A549 (cell line): ENCODE measurements around the gene CCDC106. TPM values are rescaled to one million over a fixed set of nuclear protein-coding genes. Genes with fewer than 3 reads are reported as not detected.

Source experiments
- ATAC-seq, 2 experiments: fragments of 200-7000 bp in 1 of 2; fragments of >200 bp in 1 of 2; cut with Nextera tagmentation in 1 of 2; cut with Tn5 transposase in 1 of 2; 3 replicates each; pipeline versions ENCODE4 v1.8.0 to v1.9.1; 2018 to 2020; ENCODE audit warnings: mild to moderate bottlenecking in 1 of 2, moderate library complexity in 1 of 2
- CTCF ChIA-PET: fragments of 300-600 bp; sonication (Branson Sonifier 250); formaldehyde crosslinking; extraction: SDS; loops from one replicate; lab custom pipeline; 2021; ENCODE audit warnings: antibody characterized with exemption, inconsistent platforms; lab: Yijun Ruan, JAX
- POLR2A ChIA-PET: fragments of 350-600 bp; formaldehyde crosslinking; extraction: SDS; loops from one replicate; lab custom pipeline; 2021; ENCODE audit warnings: antibody characterized with exemption, inconsistent platforms; lab: Yijun Ruan, JAX
- DNase-seq, 2 experiments: peaks; one replicate each; pipeline versions ENCODE4 v3.0.0 to v3.0.0-alpha.2; 2011 to 2016; ENCODE audit warnings: low read depth in 1 of 2, low spot score in 1 of 2
- FAIRE-seq: peaks from 2 replicates; lab custom pipeline; 2011; peaks lifted over from hg19 to GRCh38; lab: Jason Lieb, UNC
- H3K27ac ChIP-seq, 2 experiments: fragments of >200 bp; sonication (Bioruptor Twin); formaldehyde crosslinking; 3 replicates each; pipeline ENCODE4 v1.5.1; 2016 to 2017
- H3K4me1 ChIP-seq: fragments of >200 bp; sonication (Bioruptor Twin); formaldehyde crosslinking; 3 replicates; pipeline ENCODE4 v1.6.1; 2016
- H3K4me2 ChIP-seq: fragments of >200 bp; sonication (Bioruptor Twin); formaldehyde crosslinking; 3 replicates; pipeline ENCODE4 v1.6.1; 2016
- H3K4me3 ChIP-seq: fragments of >200 bp; sonication (Bioruptor Twin); formaldehyde crosslinking; 3 replicates; pipeline ENCODE4 v1.5.1; 2016
- H3K9me3 ChIP-seq: fragments of >200 bp; sonication (Bioruptor Twin); formaldehyde crosslinking; 3 replicates; pipeline ENCODE4 v1.6.1; 2016
- CEBPB ChIP-seq, 2 experiments: fragments of >200 bp in 1 of 2; sonication (Bioruptor Twin) in 1 of 2; formaldehyde crosslinking in 1 of 2; IDR thresholded peaks; 2 replicates each; pipeline ENCODE4 v1.6.1; 2012 to 2016
- EHF ChIP-seq: fragments of 250-450 bp; sonication (Bioruptor Pico); IDR thresholded peaks from 2 replicates; pipeline ENCODE4 v1.5.0; 2020; ENCODE audit warnings: mild to moderate bottlenecking
- ELK1 ChIP-seq: fragments of 150-350 bp; IDR thresholded peaks from 2 replicates; pipeline ENCODE4 v1.6.1; 2014; ENCODE audit warnings: low read depth, mild to moderate bottlenecking, low read length
- EP300 ChIP-seq, 2 experiments: fragments of >200 bp; sonication (Bioruptor Twin); formaldehyde crosslinking; IDR thresholded peaks; 2 replicates in 1 of 2; 3 replicates in 1 of 2; pipeline ENCODE4 v1.6.1; 2016 to 2017
- FOSB ChIP-seq: fragments of 250-450 bp; sonication (Bioruptor Pico); IDR thresholded peaks from 2 replicates; pipeline ENCODE4 v1.5.0; 2020; ENCODE audit warnings: mild to moderate bottlenecking, moderate library complexity
- HDAC2 ChIP-seq: fragments of 200-600 bp; sonication (generic); IDR thresholded peaks from 2 replicates; pipeline ENCODE4 v1.6.1; 2016
- HMGXB4 ChIP-seq: fragments of 250-450 bp; sonication (Bioruptor Pico); IDR thresholded peaks from 2 replicates; pipeline ENCODE4 v1.5.0; 2021; ENCODE audit warnings: mild to moderate bottlenecking, moderate library complexity, borderline replicate concordance
- JUN ChIP-seq, 2 experiments: fragments of >200 bp; sonication (Bioruptor Twin); formaldehyde crosslinking; IDR thresholded peaks; 2 replicates in 1 of 2; 3 replicates in 1 of 2; pipeline ENCODE4 v1.6.1; 2016 to 2017
- KDM1A ChIP-seq: fragments of 200-600 bp; sonication (generic); IDR thresholded peaks from 2 replicates; pipeline ENCODE4 v1.6.1; 2016; ENCODE audit warnings: low read depth, mild to moderate bottlenecking
- MYC ChIP-seq: IDR thresholded peaks from 2 replicates; pipeline ENCODE4 v1.6.1; 2012; ENCODE audit warnings: mild to moderate bottlenecking, inconsistent platforms, low read length, improper control_type of control experiment, borderline replicate concordance
- NPAS2 ChIP-seq: fragments of 250-450 bp; sonication (Bioruptor Pico); IDR thresholded peaks from 2 replicates; pipeline ENCODE4 v1.8.0; 2022; ENCODE audit warnings: mild to moderate bottlenecking, moderate library complexity, borderline replicate concordance
- PHF8 ChIP-seq: fragments of 200-600 bp; sonication (generic); IDR thresholded peaks from 2 replicates; pipeline ENCODE4 v1.6.1; 2016; ENCODE audit warnings: low read depth, mild to moderate bottlenecking, antibody characterized with exemption, moderate library complexity, borderline replicate concordance
- POLR2A ChIP-seq: IDR thresholded peaks from 2 replicates; pipeline ENCODE4 v1.6.1; 2012; ENCODE audit warnings: mild to moderate bottlenecking, low read length
- RARB ChIP-seq: fragments of 250-450 bp; sonication (Bioruptor Pico); IDR thresholded peaks from 2 replicates; pipeline ENCODE4 v1.8.0; 2021; ENCODE audit warnings: mild to moderate bottlenecking, moderate library complexity
- RFX5 ChIP-seq: fragments of 450-650 bp; IDR thresholded peaks from 2 replicates; pipeline ENCODE4 v1.7.1; 2014; ENCODE audit warnings: antibody characterized with exemption, mild to moderate bottlenecking, moderate library complexity
- WGBS: methylation state at CpG from one replicate; pipeline ENCODE4 v1.1.6; 2017; ENCODE audit errors: missing lambda C conversion rate; 5-methylcytosine and 5-hydroxymethylcytosine counted together
- polyA plus RNA-seq, 4 experiments: library from polyadenylated mRNA; depleted of rRNA in 3 of 4; stranded (reverse); fragments of >200 nt; fragmentation: RNase III in 1 of 4; extraction: RNeasy Plus Mini Kit Qiagen cat#74134 plus additional on column Dnase treatment in 1 of 4; gene quantifications; 2 replicates in 3 of 4; 3 replicates in 1 of 4; pipeline ENCODE4 v1.2.3, GENCODE V29; 2011 to 2017
- TF ChIP-seq, protein P1 (sequence below): fragments of >200 bp; sonication (Bioruptor Twin); formaldehyde crosslinking; IDR thresholded peaks from 2 replicates; pipeline ENCODE4 v1.6.1; 2016
- TF ChIP-seq, protein P2 (sequence below): IDR thresholded peaks from 2 replicates; pipeline ENCODE4 v1.6.1; 2012
- TF ChIP-seq, protein P3 (sequence below): IDR thresholded peaks from 2 replicates; pipeline ENCODE4 v1.6.1; 2012

The CCDC106 gene
- polyA plus RNA-seq, 2 of the 4 experiments (the other 2 are of a cell fraction) = 5.2 to 17.6 TPM

GRCh38 chr19:55599842-55600661 lies 48.0 kb upstream of the CCDC106 start, which contains the start of gene ZNF524 (continued):
- TF ChIP-seq, protein P1, sequence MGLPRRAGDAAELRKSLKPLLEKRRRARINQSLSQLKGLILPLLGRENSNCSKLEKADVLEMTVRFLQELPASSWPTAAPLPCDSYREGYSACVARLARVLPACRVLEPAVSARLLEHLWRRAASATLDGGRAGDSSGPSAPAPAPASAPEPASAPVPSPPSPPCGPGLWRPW = no peak
- TF ChIP-seq, protein P2, sequence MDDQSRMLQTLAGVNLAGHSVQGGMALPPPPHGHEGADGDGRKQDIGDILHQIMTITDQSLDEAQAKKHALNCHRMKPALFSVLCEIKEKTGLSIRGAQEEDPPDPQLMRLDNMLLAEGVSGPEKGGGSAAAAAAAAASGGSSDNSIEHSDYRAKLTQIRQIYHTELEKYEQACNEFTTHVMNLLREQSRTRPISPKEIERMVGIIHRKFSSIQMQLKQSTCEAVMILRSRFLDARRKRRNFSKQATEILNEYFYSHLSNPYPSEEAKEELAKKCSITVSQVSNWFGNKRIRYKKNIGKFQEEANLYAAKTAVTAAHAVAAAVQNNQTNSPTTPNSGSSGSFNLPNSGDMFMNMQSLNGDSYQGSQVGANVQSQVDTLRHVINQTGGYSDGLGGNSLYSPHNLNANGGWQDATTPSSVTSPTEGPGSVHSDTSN = no peak; the same call in 1 of the 2 replicates
- no peak for TF ChIP-seq FOSB (CRISPR knock-in tag)
- no peak for TF ChIP-seq HMGXB4 (CRISPR knock-in tag)
- peak; percentile 78; the same call in 1 of the 2 replicates for TF ChIP-seq RARB (CRISPR knock-in tag)
- TF ChIP-seq, protein P3, sequence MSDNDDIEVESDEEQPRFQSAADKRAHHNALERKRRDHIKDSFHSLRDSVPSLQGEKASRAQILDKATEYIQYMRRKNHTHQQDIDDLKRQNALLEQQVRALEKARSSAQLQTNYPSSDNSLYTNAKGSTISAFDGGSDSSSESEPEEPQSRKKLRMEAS = peak; percentile 72
- TF ChIP-seq JUN (IDR thresholded peaks at IDR 0.05) = peak in 1 of 2 experiments; percentile 65; a peak in 4 of 5 replicates
- no peak for TF ChIP-seq MYC
- TF ChIP-seq PHF8 = no peak; the same call in 1 of the 2 replicates
- peak; percentile 69; the same call in 1 of the 2 replicates for TF ChIP-seq RFX5
- 0 out of 2 replicates have a peak, but pooled peaks have one; percentile 9 for TF ChIP-seq EHF (CRISPR knock-in tag)

DNA sequence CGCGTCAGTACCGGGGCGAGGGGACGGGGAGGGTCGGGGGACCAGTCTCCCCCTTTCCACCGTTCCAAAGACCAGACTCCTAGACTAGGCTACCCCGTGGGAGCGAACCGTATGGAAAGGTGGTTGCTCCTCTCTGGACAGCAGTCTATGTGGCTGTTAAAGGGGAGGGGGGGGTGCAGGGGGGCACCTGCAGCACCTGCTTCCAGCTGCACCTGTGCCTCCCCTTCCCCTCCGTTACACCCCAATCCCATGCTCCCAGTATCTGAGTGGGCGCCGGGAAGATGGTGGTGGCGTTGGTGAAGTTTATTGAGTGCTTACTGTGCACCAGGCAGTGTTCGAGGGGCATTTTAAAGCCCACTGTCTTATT lies 47.4 kb upstream of the CCDC106 start:
- CTCF ChIA-PET = interaction anchor here (1.5 to 16.7 kb wide), 3 partner anchors 17 to 90 kb away, joined by 3 to 348 read pairs (median 8); no protein-coding TSS in a partner anchor
- peak overlapping the region; percentile 81 for H3K4me2 ChIP-seq
- POLR2A ChIA-PET = interaction anchor here (0.6 to 2.7 kb wide), 7 partner anchors 13 to 537 kb away, joined by 3 to 44 read pairs (median 13); partner anchors contain the start of gene ZNF628
- 19% methylated on average over 5 of the region's 15 CpGs for WGBS
- peaks cover 20% of the 10 kb centered on the region for H3K4me1 ChIP-seq
- no peaks in the 10 kb centered on the region for H3K9me3 ChIP-seq
- H3K27ac ChIP-seq = peak overlapping the region; percentile 95 to 96
- DNase-seq (peak in 1 of 2 experiments; percentile 57), FAIRE-seq (no peak), ATAC-seq (no peak; a peak in 1 of 6 replicates)
- peak overlapping the region; percentile 69 for H3K4me3 ChIP-seq
- TF ChIP-seq ELK1 = no peak
- TF ChIP-seq NPAS2 = no peak
- TF ChIP-seq CEBPB (IDR thresholded peaks at IDR 0.05) = no peak
- no peak for TF ChIP-seq EP300 (IDR thresholded peaks at IDR 0.05)
- TF ChIP-seq POLR2A = peak; percentile 20; the same call in 1 of the 2 replicates

- Histone ChIP-seq H3K27ac (peak overlapping the region; percentile 95 to 96), H3K4me3 (peak overlapping the region; percentile 69), H3K9me3 (no peaks in the 10 kb centered on the region), H3K4me2 (peak overlapping the region; percentile 81), H3K4me1 (peaks cover 20% of the 10 kb centered on the region)
- CTCF ChIA-PET = interaction anchor here (1.1 to 16.7 kb wide), 4 partner anchors 17 to 134 kb away, joined by 3 to 348 read pairs (median 6); no protein-coding TSS in a partner anchor
- FAIRE-seq (no peak), DNase-seq (no peak), ATAC-seq (no peak)
- 84% methylated on average over 4 of the region's 4 CpGs for WGBS
- POLR2A ChIA-PET = interaction anchor here (1.5 to 2.7 kb wide), 2 partner anchors 53 to 97 kb away, joined by 7 to 44 read pairs; no protein-coding TSS in a partner anchor
- TF ChIP-seq EP300 (IDR thresholded peaks at IDR 0.05) = no peak
- 0 out of 2 replicates have a peak, but pooled peaks have one; percentile 69 for TF ChIP-seq HDAC2
- TF ChIP-seq, protein P1 = no peak
- peak; percentile 76; the same call in 1 of the 2 replicates for TF ChIP-seq KDM1A
These were observed 46.9 kb upstream of the CCDC106 start for GRCh38 chr19:55601084-55601483.
